CD4-positive, alpha-beta T cell treated with Interleukin-6 at 100 ng/mL for 8 hours (primary cell): ENCODE measurements around the gene TBCK.

Experiments used
- DNase-seq: peaks from one replicate; pipeline ENCODE4 v3.0.0-alpha.2; 2020; ENCODE audit warnings: mixed read lengths, low spot score

Gene TBCK

GRCh38 chr4:106039796-106040195 lies 276.2 kb downstream of the TBCK start:
- DNase-seq: no peak

- DNase-seq: no peak
Observed at GRCh38 chr4:106038908-106039307, 277.1 kb downstream of the TBCK start.

GRCh38 chr4:106038012-106038411 lies 278.0 kb downstream of the TBCK start:
- DNase-seq: no peak

- DNase-seq: no peak
Observed at GRCh38 chr4:106036848-106037247, 279.2 kb downstream of the TBCK start.

GRCh38 chr4:106036334-106036733 lies 279.7 kb downstream of the TBCK start:
- no peak for DNase-seq

- DNase-seq: no peak
Observed at GRCh38 chr4:106035204-106035603, 280.8 kb downstream of the TBCK start.

GRCh38 chr4:106034751-106035150 lies 281.3 kb downstream of the TBCK start:
- no peak for DNase-seq

- no peak for DNase-seq
Observed at GRCh38 chr4:106034220-106034619, 281.8 kb downstream of the TBCK start.

- DNase-seq: no peak
Observed at GRCh38 chr4:106033469-106033868, 282.5 kb downstream of the TBCK start.

- DNase-seq: no peak
Observed at GRCh38 chr4:106032851-106033286, 283.1 kb downstream of the TBCK start.

GRCh38 chr4:106022454-106022853 lies 293.6 kb downstream of the TBCK start:
- no peak for DNase-seq

- DNase-seq: no peak
Observed at GRCh38 chr4:106021737-106022410, 294.1 kb downstream of the TBCK start.

- no peak for DNase-seq
Observed at GRCh38 chr4:106019771-106020170, 296.2 kb downstream of the TBCK start.

- DNase-seq: no peak
Observed at GRCh38 chr4:106017975-106018374, 298.0 kb downstream of the TBCK start.

GRCh38 chr4:106011387-106011786 lies 304.6 kb downstream of the TBCK start:
- DNase-seq: no peak

- DNase-seq: no peak
Observed at GRCh38 chr4:106010761-106011160, 305.2 kb downstream of the TBCK start.

- DNase-seq: no peak
Observed at GRCh38 chr4:106002994-106003393, 313.0 kb downstream of the TBCK start.

- no peak for DNase-seq
Observed at GRCh38 chr4:105998171-105999063, 317.6 kb downstream of the TBCK start.

- DNase-seq: no peak
Observed at GRCh38 chr4:105996845-105997244, 319.2 kb downstream of the TBCK start.

- no peak for DNase-seq
Observed at GRCh38 chr4:105994841-105995501, 321.0 kb downstream of the TBCK start.

- DNase-seq: no peak
Observed at GRCh38 chr4:105994061-105994460, 321.9 kb downstream of the TBCK start.

GRCh38 chr4:105992641-105993305 lies 323.2 kb downstream of the TBCK start:
- no peak for DNase-seq
